GM19023 (cell line): ENCODE data around the gene SMIM45.

Source experiments
- ATAC-seq: cut with Tn5 transposase; IDR thresholded peaks from one replicate; pipeline ENCODE4 v1.9.1; 2021; ENCODE audit warnings: mild to moderate bottlenecking, moderate library complexity; ENCODE audit not compliant: unreplicated experiment

Gene SMIM45

DNA sequence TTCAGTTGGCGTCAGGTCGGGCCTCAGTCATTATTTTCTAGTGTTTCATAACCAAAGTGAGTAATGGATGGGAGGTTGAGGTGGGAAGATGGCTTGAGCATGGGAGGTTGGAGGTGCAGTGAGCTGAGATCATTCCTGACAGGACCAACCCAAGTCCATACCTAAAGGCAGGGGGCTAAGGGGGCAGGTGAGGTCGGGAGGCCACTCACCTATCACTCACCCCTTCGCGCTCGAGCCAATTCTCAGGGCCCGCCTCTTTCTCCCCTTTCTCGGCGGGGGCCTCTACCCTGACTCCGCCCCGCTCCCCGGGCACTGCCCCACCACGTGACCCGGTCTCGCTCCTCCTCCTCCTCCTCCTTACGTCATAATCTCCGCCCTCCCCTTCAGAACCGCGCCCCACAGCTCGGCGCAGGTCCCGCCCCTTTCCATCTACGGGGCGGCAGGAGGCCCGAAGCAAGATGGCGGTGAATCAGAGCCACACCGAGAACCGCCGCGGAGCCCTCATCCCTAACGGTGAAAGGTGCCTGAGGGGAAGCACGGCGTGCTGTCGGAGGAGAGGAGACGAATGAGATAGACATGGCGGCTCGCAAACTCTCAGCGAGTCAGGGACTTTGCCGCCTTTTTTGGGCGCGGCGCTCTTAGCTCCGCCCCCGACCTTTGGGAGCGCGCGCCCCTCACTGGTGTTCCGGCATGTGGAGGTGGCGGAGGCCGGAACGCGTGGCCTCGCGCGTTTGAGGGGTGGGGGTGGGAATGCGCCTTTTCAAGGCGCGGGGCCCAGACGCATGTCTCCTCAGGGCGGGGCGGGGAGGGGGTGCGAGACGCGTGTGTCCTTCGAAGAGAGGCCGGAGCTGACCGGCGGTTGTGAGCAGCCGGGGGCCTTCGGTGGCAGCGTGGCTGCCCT, 46.7 kb downstream of the SMIM45 start, which contains the start of gene WBP2NL:
Gene WBP2NL, plus strand, starts transcription at position 428 of the 901 bp plus-strand sequence. Its CDS starts 31 bp downstream, at position 459.
- peak; percentile 66 for ATAC-seq

DNA sequence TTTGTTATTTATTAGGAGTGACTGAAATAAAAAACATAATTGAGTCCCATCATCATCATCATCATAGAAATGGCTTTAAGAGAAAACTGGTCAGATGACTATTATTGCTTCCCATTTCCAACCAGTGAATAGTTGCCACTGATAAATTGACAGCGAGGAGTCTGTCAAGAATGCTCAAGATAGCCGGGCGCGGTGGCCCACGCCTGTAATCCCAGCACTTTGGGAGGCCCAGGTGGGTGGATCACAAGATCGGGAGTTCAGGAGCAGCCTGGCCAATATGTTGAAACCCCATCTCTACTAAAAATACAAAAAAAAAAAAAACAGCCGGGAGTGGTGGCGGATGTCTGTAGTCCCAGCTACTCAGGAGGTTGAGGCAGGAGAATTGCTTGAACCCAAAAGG, 48.5 kb downstream of the SMIM45 start:
- ATAC-seq, result no peak

DNA sequence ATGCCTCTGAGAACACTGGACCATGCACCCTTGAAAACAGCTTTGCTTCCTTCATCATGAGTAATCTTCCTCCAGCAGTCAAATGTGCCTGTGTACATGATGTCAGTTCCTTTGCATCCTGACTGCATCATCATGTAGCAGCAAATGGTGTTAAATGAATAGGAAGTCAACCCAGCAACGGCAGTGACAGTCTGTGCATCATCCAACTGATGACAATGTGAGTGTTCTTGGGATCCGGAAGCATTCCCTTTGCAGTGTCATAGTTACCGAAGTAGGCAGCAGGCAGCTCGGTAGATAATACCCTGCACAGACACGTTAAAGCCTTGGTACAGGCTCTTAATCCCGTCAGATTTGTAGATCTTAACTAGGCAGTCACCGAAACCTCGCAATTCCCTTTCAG, 49.2 kb downstream of the SMIM45 start:
- no peak for ATAC-seq

DNA sequence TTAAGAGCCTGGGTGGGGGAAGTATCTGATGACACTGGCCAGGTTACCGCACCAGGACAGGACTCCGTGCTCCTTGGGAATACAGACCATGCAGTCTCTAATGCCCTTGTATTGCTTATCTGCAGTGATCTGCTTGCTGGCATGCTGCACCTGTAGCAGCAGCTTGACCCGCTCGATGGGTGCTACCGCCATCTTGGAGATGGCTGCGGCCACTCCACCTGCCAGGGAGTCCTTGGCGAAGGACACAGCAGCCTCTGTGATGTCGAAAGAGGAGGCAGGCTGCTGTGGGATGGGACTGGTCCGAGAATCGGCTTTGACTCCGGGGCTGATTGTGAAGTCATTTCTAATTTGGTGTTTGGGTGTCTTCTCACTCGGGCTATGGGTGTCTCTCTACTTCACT, 49.8 kb downstream of the SMIM45 start:
- no peak for ATAC-seq

DNA sequence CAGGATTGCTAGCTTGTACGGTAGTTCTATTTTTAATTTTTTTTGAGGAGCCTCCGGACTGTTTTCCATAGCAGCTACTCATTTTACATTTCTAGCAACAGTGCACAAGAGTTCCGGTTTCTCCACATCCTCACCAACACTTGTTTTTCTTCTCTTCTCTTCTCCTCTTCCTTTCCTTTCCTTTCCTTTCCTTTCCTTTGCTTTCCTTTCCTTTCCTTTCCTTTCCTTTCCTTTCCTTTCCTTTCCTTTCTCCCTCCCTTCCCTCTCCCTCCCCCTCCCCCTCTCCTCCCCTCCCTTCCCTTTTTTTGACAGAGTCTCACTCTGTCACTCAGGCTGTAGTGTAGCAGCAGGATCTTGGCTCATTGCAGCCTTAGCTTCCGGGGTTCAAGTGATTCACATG, 56.0 kb downstream of the SMIM45 start:
- no peak for ATAC-seq
